HFFc6 (cell line): ENCODE data around the gene LRP1B. TPM values are rescaled to one million over a fixed set of nuclear protein-coding genes. Genes with fewer than 3 reads are reported as not detected.
"Not testable (repeated sequence)": the region's sequence is repeated elsewhere in the genome, so short reads cannot be mapped to it uniquely, and the experiment has no call there.

Experiments used
- DNase-seq: peaks from one replicate; pipeline ENCODE4 v3.0.0-alpha.2; 2018
- H3K27ac Mint-ChIP-seq: 2 replicates; pipeline ENCODE4 v1.8.0; 2020; ENCODE audit warnings: mild to moderate bottlenecking, mixed read lengths
- H3K27me3 Mint-ChIP-seq: 2 replicates; pipeline ENCODE4 v1.8.0; 2021; ENCODE audit warnings: mild to moderate bottlenecking, moderate library complexity, mixed read lengths; ENCODE audit not compliant: insufficient read depth
- H3K36me3 Mint-ChIP-seq: 2 replicates; pipeline ENCODE4 v1.8.0; 2021; ENCODE audit warnings: low read depth, mixed read lengths
- H3K4me1 Mint-ChIP-seq: 2 replicates; pipeline ENCODE4 v1.8.0; 2020; ENCODE audit warnings: low read depth, mixed read lengths
- H3K4me3 Mint-ChIP-seq: 2 replicates; pipeline ENCODE4 v1.8.0; 2020; ENCODE audit warnings: mild to moderate bottlenecking, moderate library complexity, mixed read lengths
- H3K9me3 Mint-ChIP-seq: 2 replicates; pipeline ENCODE4 v1.8.0; 2020; ENCODE audit warnings: mild to moderate bottlenecking, mixed read lengths
- CTCF ChIP-seq: fragments of 200-600 bp; sonication (generic); IDR thresholded peaks from 2 replicates; pipeline ENCODE4 v1.5.0; 2021; ENCODE audit warnings: antibody characterized with exemption, mild to moderate bottlenecking
- total RNA-seq, 6 experiments: library from RNA; stranded (reverse); fragmentation: NEBNext Ultra II Directional; extraction: Animal tissue kit (Norgen Biotek cat#: 25700); gene quantifications; 2 replicates in 1 of 6; 3 replicates in 5 of 6; pipeline ENCODE4 v1.2.3, GENCODE V29; 2021

The LRP1B gene
- total RNA-seq, 6 experiments from 2014 or later: not detected

GRCh38 chr2:140567734-140568133, 1563.1 kb downstream of the LRP1B start:
- H3K9me3 Mint-ChIP-seq: peaks cover 42% of the 10 kb centered on the region
- DNase-seq: no peak
- H3K4me3 Mint-ChIP-seq: no peak overlapping the region
- no peaks in the 10 kb centered on the region for H3K27me3 Mint-ChIP-seq
- no peak for TF ChIP-seq CTCF
- H3K27ac Mint-ChIP-seq: no peak overlapping the region
- peaks cover 4% of the 10 kb centered on the region; the same call in 1 of the 2 replicates for H3K36me3 Mint-ChIP-seq
- H3K4me1 Mint-ChIP-seq: no peaks in the 10 kb centered on the region

GRCh38 chr2:140565756-140566155, 1565.1 kb downstream of the LRP1B start:
- Mint-ChIP-seq H3K27me3 (no peaks in the 10 kb centered on the region), H3K9me3 (peaks cover 41% of the 10 kb centered on the region), H3K4me1 (no peaks in the 10 kb centered on the region), H3K27ac (no peak overlapping the region), H3K4me3 (no peak overlapping the region), H3K36me3 (peaks cover 4% of the 10 kb centered on the region; the same call in 1 of the 2 replicates)
- no peak for TF ChIP-seq CTCF
- DNase-seq: no peak

- no peak for TF ChIP-seq CTCF
- no peak overlapping the region for H3K4me3 Mint-ChIP-seq
- no peak overlapping the region for H3K27ac Mint-ChIP-seq
- H3K4me1 Mint-ChIP-seq: no peaks in the 10 kb centered on the region
- DNase-seq: no peak
- H3K9me3 Mint-ChIP-seq: peaks cover 33% of the 10 kb centered on the region
- no peaks in the 10 kb centered on the region for H3K27me3 Mint-ChIP-seq
- no peaks in the 10 kb centered on the region for H3K36me3 Mint-ChIP-seq
Observed at GRCh38 chr2:140555701-140556100, 1575.1 kb downstream of the LRP1B start.

- Mint-ChIP-seq H3K27ac (no peak overlapping the region), H3K4me3 (no peak overlapping the region), H3K9me3 (peaks cover 28% of the 10 kb centered on the region), H3K36me3 (no peaks in the 10 kb centered on the region), H3K4me1 (no peaks in the 10 kb centered on the region), H3K27me3 (no peaks in the 10 kb centered on the region)
- no peak for TF ChIP-seq CTCF
- DNase-seq: no peak
Observed at GRCh38 chr2:140552634-140553033, 1578.2 kb downstream of the LRP1B start.

- Mint-ChIP-seq H3K9me3 (peaks cover 29% of the 10 kb centered on the region), H3K4me3 (no peak overlapping the region), H3K4me1 (no peaks in the 10 kb centered on the region), H3K27me3 (no peaks in the 10 kb centered on the region), H3K27ac (no peak overlapping the region), H3K36me3 (no peaks in the 10 kb centered on the region)
- no peak for TF ChIP-seq CTCF
- no peak for DNase-seq
Observed at GRCh38 chr2:140551287-140551686, 1579.5 kb downstream of the LRP1B start.

- H3K27me3 Mint-ChIP-seq: no peaks in the 10 kb centered on the region
- no peak overlapping the region for H3K4me3 Mint-ChIP-seq
- TF ChIP-seq CTCF: no peak
- no peaks in the 10 kb centered on the region for H3K4me1 Mint-ChIP-seq
- H3K36me3 Mint-ChIP-seq: no peaks in the 10 kb centered on the region
- H3K9me3 Mint-ChIP-seq: peaks cover 29% of the 10 kb centered on the region
- no peak for DNase-seq
- H3K27ac Mint-ChIP-seq: no peak overlapping the region
Observed at GRCh38 chr2:140550821-140551220, 1580.0 kb downstream of the LRP1B start.

- H3K4me3 Mint-ChIP-seq, DNase-seq, H3K27me3 Mint-ChIP-seq, H3K36me3 Mint-ChIP-seq, H3K27ac Mint-ChIP-seq, H3K4me1 Mint-ChIP-seq: not testable (repeated sequence)
- peaks cover 38% of the 10 kb centered on the region for H3K9me3 Mint-ChIP-seq
Observed at GRCh38 chr2:140544769-140545168, 1586.0 kb downstream of the LRP1B start.
